IPS DF 6.9 (cell line): Measurements from ENCODE around the gene TRIM61.
"Not testable (repeated sequence)": the region's sequence is repeated elsewhere in the genome, so short reads cannot be mapped to it uniquely, and the experiment has no call there.

ENCODE experiments used
- DNase-seq: peaks from one replicate; pipeline ENCODE4 v3.0.0-alpha.2; 2013; ENCODE audit warnings: low read depth, low spot score
- H3K27ac ChIP-seq: one replicate; pipeline ENCODE4 v1.5.1; 2013; ENCODE audit warnings: low read length, control low read depth
- H3K27me3 ChIP-seq: 2 replicates; pipeline ENCODE4 v1.6.1; 2013; ENCODE audit warnings: mild to moderate bottlenecking, low read length; ENCODE audit not compliant: control insufficient read depth, insufficient read depth
- H3K36me3 ChIP-seq: 2 replicates; pipeline ENCODE4 v1.6.1; 2013; ENCODE audit warnings: low read length; ENCODE audit not compliant: control insufficient read depth, insufficient read depth
- H3K4me1 ChIP-seq: 2 replicates; pipeline ENCODE4 v1.6.1; 2013; ENCODE audit warnings: low read length; ENCODE audit not compliant: control insufficient read depth, insufficient read depth
- H3K4me3 ChIP-seq: 2 replicates; pipeline ENCODE4 v1.5.1; 2013; ENCODE audit warnings: mild to moderate bottlenecking, low read length
- H3K9me3 ChIP-seq: 2 replicates; pipeline ENCODE4 v1.6.1; 2013; ENCODE audit warnings: low read length, inconsistent platforms; ENCODE audit not compliant: control insufficient read depth, insufficient read depth
- WGBS: extraction: QIAGEN DNeasy Blood & Tissue Kit; methylation state at CpG from one replicate; pipeline ENCODE4 v1.1.7; 2013; ENCODE audit warnings: mixed read lengths, missing lambda C conversion rate; ENCODE audit not compliant: insufficient read length, insufficient coverage; 5-methylcytosine and 5-hydroxymethylcytosine counted together

Gene TRIM61

GRCh38 chr4:164937576-164938270 is 39.7 kb downstream of the TRIM61 start:
- Histone ChIP-seq H3K4me1 (peaks cover 2% of the 10 kb centered on the region; the same call in 1 of the 2 replicates), H3K36me3 (no peaks in the 10 kb centered on the region), H3K4me3 (no peak overlapping the region), H3K27me3 (no peaks in the 10 kb centered on the region), H3K27ac (no peak overlapping the region), H3K9me3 (no peaks in the 10 kb centered on the region)
- DNase-seq: no peak

DNA sequence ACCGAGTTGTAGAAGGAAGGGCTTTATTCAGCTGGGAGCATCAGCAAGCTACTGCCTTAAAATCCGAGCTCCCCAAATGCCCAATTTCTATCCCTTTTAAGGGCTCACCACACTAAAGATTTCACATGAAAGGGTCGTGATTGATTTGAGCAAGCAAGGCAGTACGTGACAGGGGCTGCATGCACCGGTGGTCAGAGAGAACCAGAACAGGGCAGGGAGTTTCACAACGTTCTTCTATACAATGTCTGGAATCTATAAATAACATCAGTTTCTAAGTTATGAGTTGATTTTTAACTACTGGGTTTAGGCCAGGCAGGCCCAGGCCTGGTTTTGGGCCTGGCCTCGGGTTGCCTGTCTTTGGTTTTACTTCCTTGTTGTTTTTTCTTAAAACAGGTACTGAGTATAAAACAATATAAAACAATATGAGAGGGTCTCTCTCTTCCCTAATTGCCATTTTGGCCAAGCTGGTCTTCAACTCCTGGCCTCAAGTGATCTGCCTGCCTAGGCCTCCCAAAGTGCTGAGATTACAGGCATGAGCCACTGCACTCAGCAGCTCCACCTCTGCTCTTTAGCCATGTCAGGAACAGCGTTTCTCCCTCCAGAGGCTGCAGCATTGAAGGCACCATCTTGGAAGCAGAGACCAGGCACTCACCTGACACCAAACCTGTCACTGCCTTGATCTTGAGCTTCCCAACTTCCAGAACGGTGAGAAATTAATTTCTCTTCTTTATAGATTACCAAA is 41.4 kb downstream of the TRIM61 start:
- H3K4me1 ChIP-seq, H3K9me3 ChIP-seq, H3K36me3 ChIP-seq, H3K27ac ChIP-seq, DNase-seq, H3K27me3 ChIP-seq, H3K4me3 ChIP-seq: not testable (repeated sequence)
- no CpG with 5 or more reads among the region's 9 CpGs for WGBS

DNA sequence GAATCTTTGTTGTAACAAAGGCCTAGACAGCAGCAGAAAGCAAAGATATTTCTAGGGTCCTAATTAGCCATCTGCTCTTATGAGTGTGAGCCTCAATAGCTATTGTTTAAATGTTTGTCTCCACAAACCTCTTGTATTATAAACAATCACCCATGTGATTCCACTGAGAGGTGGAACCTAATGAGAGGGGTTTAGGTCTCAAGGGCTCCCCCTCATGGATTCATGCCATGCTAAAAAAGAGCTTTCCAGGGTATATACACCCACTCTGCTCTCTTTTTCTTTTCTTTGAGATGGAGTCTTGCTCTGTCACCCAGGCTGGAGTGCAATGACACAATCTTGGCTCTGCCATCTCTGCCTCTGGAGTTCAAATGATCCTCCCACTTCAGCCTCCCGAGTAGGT is 42.1 kb downstream of the TRIM61 start:
- no peak overlapping the region for H3K27ac ChIP-seq
- no peak for DNase-seq

DNA sequence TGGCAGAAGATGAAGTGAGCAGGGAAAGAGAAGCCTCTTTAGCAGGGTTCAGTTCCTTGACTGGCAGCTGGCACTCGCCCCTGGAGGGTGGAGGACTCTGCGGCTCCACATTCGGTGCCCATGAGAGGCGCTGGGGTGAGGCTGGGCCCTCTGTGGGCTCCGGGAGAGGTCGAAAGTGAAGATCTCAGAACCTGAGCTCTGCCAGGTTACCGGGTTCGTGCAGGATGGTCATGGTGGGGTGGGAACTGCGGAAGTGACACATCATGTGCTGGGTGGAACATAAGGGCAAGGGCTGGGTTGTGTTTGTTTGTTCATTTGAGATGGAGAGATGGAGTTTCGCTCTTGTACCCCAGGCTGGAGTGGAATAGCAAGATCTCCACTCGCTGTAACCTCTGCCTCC is 44.2 kb downstream of the TRIM61 start:
- no CpG with 5 or more reads among the region's 11 CpGs for WGBS
- DNase-seq: no peak
- no peaks in the 10 kb centered on the region for H3K9me3 ChIP-seq
- H3K4me1 ChIP-seq: peaks cover 2% of the 10 kb centered on the region; the same call in 1 of the 2 replicates
- H3K27ac ChIP-seq: no peak overlapping the region
- no peak overlapping the region for H3K4me3 ChIP-seq
- H3K36me3 ChIP-seq: no peaks in the 10 kb centered on the region
- H3K27me3 ChIP-seq: no peaks in the 10 kb centered on the region; the same call in 1 of the 2 replicates

More for the DNA sequence above, 42.1 kb downstream of the TRIM61 start:
- no CpG with 5 or more reads among the region's 1 CpG for WGBS
- Histone ChIP-seq H3K9me3 (no peaks in the 10 kb centered on the region), H3K36me3 (no peaks in the 10 kb centered on the region), H3K27me3 (no peaks in the 10 kb centered on the region; the same call in 1 of the 2 replicates), H3K4me1 (peaks cover 2% of the 10 kb centered on the region; the same call in 1 of the 2 replicates), H3K4me3 (no peak overlapping the region)

GRCh38 chr4:164931551-164932324 is 45.7 kb downstream of the TRIM61 start:
- no CpG with 5 or more reads among the region's 5 CpGs for WGBS
- no peak for DNase-seq

GRCh38 chr4:164930647-164931046 is 46.8 kb downstream of the TRIM61 start:
- no peak for DNase-seq
- Histone ChIP-seq H3K4me1 (no peaks in the 10 kb centered on the region), H3K36me3 (no peaks in the 10 kb centered on the region), H3K4me3 (no peak overlapping the region), H3K9me3 (no peaks in the 10 kb centered on the region), H3K27me3 (no peaks in the 10 kb centered on the region; the same call in 1 of the 2 replicates), H3K27ac (no peak overlapping the region)
- no CpG with 5 or more reads among the region's 5 CpGs for WGBS

More at GRCh38 chr4:164931551-164932324, 45.7 kb downstream of the TRIM61 start:
- no peaks in the 10 kb centered on the region for H3K4me1 ChIP-seq
- H3K27me3 ChIP-seq: no peaks in the 10 kb centered on the region; the same call in 1 of the 2 replicates
- H3K9me3 ChIP-seq: no peaks in the 10 kb centered on the region
- no peaks in the 10 kb centered on the region for H3K36me3 ChIP-seq
- H3K4me3 ChIP-seq: no peak overlapping the region
- H3K27ac ChIP-seq: no peak overlapping the region

- H3K4me3 ChIP-seq, H3K9me3 ChIP-seq, H3K4me1 ChIP-seq, H3K27me3 ChIP-seq, H3K36me3 ChIP-seq, DNase-seq, H3K27ac ChIP-seq: not testable (repeated sequence)
- no CpG with 5 or more reads among the region's 2 CpGs for WGBS
Measured at GRCh38 chr4:164927101-164927500, 50.4 kb downstream of the TRIM61 start.

- no peak overlapping the region for H3K27ac ChIP-seq
- no peak overlapping the region for H3K4me3 ChIP-seq
- H3K36me3 ChIP-seq: no peaks in the 10 kb centered on the region
- no peak for DNase-seq
- H3K27me3 ChIP-seq: no peaks in the 10 kb centered on the region
- no peaks in the 10 kb centered on the region; the same call in 1 of the 2 replicates for H3K4me1 ChIP-seq
- H3K9me3 ChIP-seq: no peaks in the 10 kb centered on the region
- no CpG with 5 or more reads among the region's 2 CpGs for WGBS
Measured at GRCh38 chr4:164926301-164926700, 51.2 kb downstream of the TRIM61 start.

GRCh38 chr4:164924670-164925238 is 52.7 kb downstream of the TRIM61 start:
- WGBS: no CpG with 5 or more reads among the region's 3 CpGs

GRCh38 chr4:164918956-164919355 is 58.5 kb downstream of the TRIM61 start:
- no peak for DNase-seq
- H3K4me1 ChIP-seq: no peaks in the 10 kb centered on the region; the same call in 1 of the 2 replicates
- H3K27me3 ChIP-seq: no peaks in the 10 kb centered on the region
- H3K9me3 ChIP-seq: no peaks in the 10 kb centered on the region
- no peak overlapping the region for H3K4me3 ChIP-seq
- WGBS: no CpG with 5 or more reads among the region's 3 CpGs
- H3K27ac ChIP-seq: no peak overlapping the region
- no peaks in the 10 kb centered on the region for H3K36me3 ChIP-seq

More at GRCh38 chr4:164924670-164925238, 52.7 kb downstream of the TRIM61 start:
- Histone ChIP-seq H3K4me3 (no peak overlapping the region), H3K4me1 (no peaks in the 10 kb centered on the region; the same call in 1 of the 2 replicates), H3K27me3 (no peaks in the 10 kb centered on the region), H3K36me3 (no peaks in the 10 kb centered on the region), H3K27ac (no peak overlapping the region), H3K9me3 (no peaks in the 10 kb centered on the region)
- no peak for DNase-seq
